MG63 (cell line): ENCODE measurements around the gene CTSV. TPM values are rescaled to one million over a fixed set of nuclear protein-coding genes. Genes with fewer than 3 reads are reported as not detected.
"Not testable (repeated sequence)": the region's sequence is repeated elsewhere in the genome, so short reads cannot be mapped to it uniquely, and the experiment has no call there.

Experiments used
- DNase-seq: peaks from one replicate; pipeline ENCODE4 v3.0.0-alpha.2; 2020
- H3K27me3 ChIP-seq: fragments of 250-450 bp; sonication (Bioruptor Pico); 2 replicates; pipeline ENCODE4 v1.5.1; 2020; ENCODE audit warnings: mild to moderate bottlenecking, moderate library complexity
- H3K36me3 ChIP-seq: fragments of 250-450 bp; sonication (Bioruptor Pico); 2 replicates; pipeline ENCODE4 v1.5.1; 2020; ENCODE audit warnings: mild to moderate bottlenecking, moderate library complexity
- H3K4me3 ChIP-seq: fragments of 250-450 bp; sonication (Bioruptor Pico); 2 replicates; pipeline ENCODE4 v1.5.1; 2020; ENCODE audit warnings: mild to moderate bottlenecking, moderate library complexity
- H3K9me3 ChIP-seq: fragments of 250-450 bp; sonication (Bioruptor Pico); 2 replicates; pipeline ENCODE4 v1.5.1; 2020; ENCODE audit warnings: mild to moderate bottlenecking, moderate library complexity
- total RNA-seq: library from RNA; depleted of rRNA; stranded (reverse); fragments of >200 nt; shearing (Covaris generic); gene quantifications from 2 replicates; pipeline ENCODE4 v1.2.3, GENCODE V29; 2014; ENCODE audit warnings: low replicate concordance; rRNA removed

CTSV gene
- total RNA-seq: 1.9 and 4.0 TPM in 2 replicates

- Histone ChIP-seq H3K9me3 (no peaks in the 10 kb centered on the region), H3K27me3 (peaks cover 13% of the 10 kb centered on the region)
- peak; percentile 86 for DNase-seq
Observed at GRCh38 chr9:97038611-97039513, at the start of gene CTSV. TSS of gene CTSV (minus strand) at chr9:97039142. CDS start at chr9:97038043, 1,099 bp downstream.

DNA sequence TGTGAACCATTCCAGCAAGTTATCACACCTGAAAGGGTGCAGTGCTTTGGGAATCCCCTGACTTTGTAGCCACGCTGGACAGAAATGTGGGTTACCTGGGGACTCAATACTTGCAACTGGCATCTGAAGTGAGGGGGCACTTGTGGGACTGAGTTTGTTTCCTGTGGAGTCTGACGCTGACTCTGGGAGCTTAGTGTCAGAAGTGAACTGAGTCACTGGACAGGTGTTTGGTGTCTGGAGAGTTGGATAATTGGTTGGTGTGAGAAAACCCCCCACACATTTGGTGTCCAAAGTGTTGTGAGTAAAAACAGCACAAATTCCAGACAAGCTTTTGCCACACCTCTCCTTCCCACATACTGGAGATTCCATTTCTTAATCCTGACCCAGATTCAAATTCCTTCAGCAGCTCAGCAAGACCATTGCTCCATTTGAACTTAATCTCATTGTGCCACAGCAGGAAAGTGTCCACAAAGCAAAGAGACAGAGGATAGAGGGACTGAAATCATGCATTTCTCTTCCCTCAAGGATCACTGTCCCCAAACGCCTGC lies 48.8 kb upstream of the CTSV start:
- not testable (repeated sequence) for H3K4me3 ChIP-seq, DNase-seq, H3K9me3 ChIP-seq, H3K27me3 ChIP-seq, H3K36me3 ChIP-seq

More at GRCh38 chr9:97038611-97039513, at the start of gene CTSV:
- H3K4me3 ChIP-seq: peak within 1 kb of the TSS; percentile 51
- no peaks in the 10 kb centered on the region for H3K36me3 ChIP-seq

GRCh38 chr9:97084562-97084991 lies 45.6 kb upstream of the CTSV start:
- not testable (repeated sequence) for H3K36me3 ChIP-seq, DNase-seq, H3K27me3 ChIP-seq, H3K9me3 ChIP-seq, H3K4me3 ChIP-seq

DNA sequence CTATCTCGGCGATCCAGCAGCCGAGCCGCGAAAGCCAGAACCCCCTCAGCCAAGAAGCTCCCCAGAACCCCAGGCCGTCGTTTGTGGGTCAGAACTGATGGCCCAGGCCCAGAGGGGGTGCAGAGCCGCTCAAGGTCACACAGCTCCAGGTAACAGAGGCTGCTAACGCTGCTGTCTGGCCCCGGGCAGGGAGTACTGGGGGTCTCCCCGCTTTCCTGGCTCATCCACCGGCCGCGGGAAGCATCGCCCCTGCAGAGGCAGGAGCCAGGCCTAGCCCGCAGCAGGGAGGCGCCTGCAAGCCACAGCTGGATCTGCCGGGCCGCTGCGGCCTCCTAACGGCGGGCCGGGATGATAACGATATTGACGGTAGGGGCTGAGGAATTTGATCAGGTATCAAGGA lies 39.4 kb upstream of the CTSV start:
- DNase-seq: no peak
- no peaks in the 10 kb centered on the region for H3K9me3 ChIP-seq
- H3K27me3 ChIP-seq: no peaks in the 10 kb centered on the region; the same call in 1 of the 2 replicates
- H3K4me3 ChIP-seq: no peak overlapping the region
- no peaks in the 10 kb centered on the region for H3K36me3 ChIP-seq

DNA sequence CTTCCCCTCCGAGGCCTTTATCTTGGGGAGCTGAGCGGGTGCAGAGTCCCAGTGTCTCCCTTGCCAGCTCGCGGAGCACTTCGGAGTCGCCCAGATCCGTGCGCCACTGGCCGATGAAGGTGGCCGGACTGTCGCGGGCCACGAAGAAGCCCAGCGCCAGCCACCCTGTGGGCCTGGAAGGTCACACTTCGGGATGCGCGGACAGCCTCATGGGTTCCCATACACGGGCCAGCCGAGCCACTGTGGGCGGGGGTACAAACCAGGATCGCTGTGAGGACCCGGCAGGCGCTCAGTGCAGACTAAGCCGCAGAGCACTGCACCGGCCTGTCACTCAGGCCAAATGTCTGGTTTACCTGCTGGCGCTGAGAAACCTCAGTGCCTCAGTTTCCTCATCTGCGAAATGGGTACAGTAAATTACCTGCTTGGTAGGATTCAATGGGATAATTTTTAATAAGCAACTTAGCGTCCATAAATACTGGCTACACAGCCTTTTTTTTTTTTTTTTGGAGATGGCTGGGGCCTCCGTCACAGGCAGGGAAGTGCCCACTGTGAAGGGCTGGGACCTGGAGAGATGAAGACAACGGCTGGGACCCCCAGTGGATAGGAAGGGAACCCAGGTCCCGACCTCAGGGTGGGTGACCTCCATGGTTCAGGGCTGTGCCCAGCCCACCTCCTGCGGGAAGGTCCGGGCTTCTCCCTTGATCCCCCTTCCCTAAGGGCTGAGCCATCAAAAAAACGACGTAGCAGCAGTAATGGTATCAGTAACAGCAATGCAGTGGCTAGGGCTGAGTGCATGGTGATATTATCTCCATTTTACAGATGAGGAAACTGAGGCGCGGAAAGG lies 38.7 kb upstream of the CTSV start:
- DNase-seq: no peak
- no peaks in the 10 kb centered on the region for H3K9me3 ChIP-seq

GRCh38 chr9:97076731-97077451 lies 37.9 kb upstream of the CTSV start:
- not testable (repeated sequence) for H3K4me3 ChIP-seq, H3K27me3 ChIP-seq, H3K9me3 ChIP-seq, H3K36me3 ChIP-seq, DNase-seq

More for the DNA sequence above, 38.7 kb upstream of the CTSV start:
- Histone ChIP-seq H3K27me3 (no peaks in the 10 kb centered on the region; the same call in 1 of the 2 replicates), H3K4me3 (no peak overlapping the region), H3K36me3 (no peaks in the 10 kb centered on the region)

DNA sequence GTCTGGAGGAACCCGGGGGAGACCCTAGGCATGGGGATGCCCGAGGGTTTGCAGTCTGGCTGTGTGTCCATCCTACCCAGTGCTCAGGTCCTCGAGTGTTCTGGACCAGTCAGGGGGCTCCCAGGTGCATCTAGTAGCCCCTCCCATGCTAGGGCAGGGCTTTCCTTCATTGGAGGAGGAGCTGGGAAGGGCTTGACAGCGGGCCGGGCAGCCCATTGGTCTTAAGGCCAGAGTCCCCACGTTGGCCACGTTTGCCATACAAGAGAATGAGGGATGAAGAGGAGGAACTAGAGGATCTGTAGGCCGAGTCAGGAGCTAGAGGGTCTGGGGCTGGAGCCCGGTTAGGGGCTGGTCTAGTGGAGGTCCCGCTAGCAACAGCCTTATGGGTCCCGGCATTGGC lies 37.3 kb upstream of the CTSV start:
- peaks cover 8% of the 10 kb centered on the region for H3K27me3 ChIP-seq
- H3K4me3 ChIP-seq: no peak overlapping the region
- H3K36me3 ChIP-seq: no peaks in the 10 kb centered on the region
- DNase-seq: no peak
- H3K9me3 ChIP-seq: no peaks in the 10 kb centered on the region

- Histone ChIP-seq H3K4me3 (no peak overlapping the region), H3K27me3 (peaks cover 8% of the 10 kb centered on the region), H3K9me3 (no peaks in the 10 kb centered on the region), H3K36me3 (no peaks in the 10 kb centered on the region)
- no peak for DNase-seq
Observed at GRCh38 chr9:97075289-97075985, 36.5 kb upstream of the CTSV start.

GRCh38 chr9:97073506-97073905 lies 34.6 kb upstream of the CTSV start:
- no peak overlapping the region for H3K4me3 ChIP-seq
- no peaks in the 10 kb centered on the region for H3K36me3 ChIP-seq
- peaks cover 16% of the 10 kb centered on the region for H3K27me3 ChIP-seq
- no peaks in the 10 kb centered on the region for H3K9me3 ChIP-seq
- DNase-seq: no peak

DNA sequence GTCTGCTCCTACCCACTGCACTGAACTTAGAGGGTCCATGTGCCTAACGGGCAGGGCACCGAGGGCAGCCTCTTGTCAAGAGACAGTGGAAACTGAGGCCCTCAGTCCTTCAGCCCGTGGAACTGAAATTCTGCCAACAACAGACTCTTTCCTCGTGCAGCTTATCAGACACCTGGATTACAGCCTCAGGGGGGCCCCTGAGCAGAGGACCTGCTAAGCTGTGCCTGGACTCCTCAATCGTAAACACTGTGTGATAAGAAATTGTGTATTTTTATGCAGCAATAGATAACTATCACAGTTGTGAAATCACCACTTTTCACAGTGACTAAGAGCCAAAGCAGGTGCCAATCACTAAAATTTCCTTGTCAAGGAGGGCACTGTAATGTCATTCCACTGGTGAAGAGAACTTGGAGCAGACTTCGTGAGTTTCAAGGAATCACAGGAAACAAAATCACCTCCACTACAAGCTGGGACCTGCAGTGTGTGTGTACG lies 33.4 kb upstream of the CTSV start:
- Histone ChIP-seq H3K27me3 (peaks cover 16% of the 10 kb centered on the region), H3K9me3 (no peaks in the 10 kb centered on the region), H3K36me3 (no peaks in the 10 kb centered on the region), H3K4me3 (no peak overlapping the region)
- no peak for DNase-seq

DNA sequence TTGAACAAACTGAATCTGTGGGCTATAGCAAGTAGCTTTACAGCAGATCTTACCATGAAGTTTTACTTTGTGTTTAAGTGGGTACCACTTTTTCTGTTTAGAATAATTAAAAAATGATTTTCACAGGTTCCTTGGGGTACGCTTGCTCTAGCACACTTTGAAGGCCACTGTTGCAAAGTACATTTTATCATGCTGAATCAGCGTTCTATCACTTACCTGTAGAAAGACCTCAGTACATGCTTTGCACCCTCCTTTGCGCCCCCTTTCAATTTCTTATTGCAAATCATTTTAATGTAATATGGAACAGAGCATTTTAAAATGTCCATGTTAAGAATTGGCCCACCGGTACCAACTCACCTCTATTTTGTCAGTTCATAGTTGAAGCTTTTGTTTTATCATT lies 31.4 kb upstream of the CTSV start:
- not testable (repeated sequence) for H3K9me3 ChIP-seq, DNase-seq, H3K4me3 ChIP-seq, H3K36me3 ChIP-seq
- H3K27me3 ChIP-seq: peaks cover 16% of the 10 kb centered on the region

- no peaks in the 10 kb centered on the region; the same call in 1 of the 2 replicates for H3K9me3 ChIP-seq
- peaks cover 16% of the 10 kb centered on the region for H3K27me3 ChIP-seq
- no peak overlapping the region for H3K4me3 ChIP-seq
- no peaks in the 10 kb centered on the region for H3K36me3 ChIP-seq
- DNase-seq: no peak
Observed at GRCh38 chr9:97067490-97067889, 28.5 kb upstream of the CTSV start.

- no peak overlapping the region for H3K4me3 ChIP-seq
- DNase-seq: no peak
- no peaks in the 10 kb centered on the region for H3K36me3 ChIP-seq
- peaks cover 2% of the 10 kb centered on the region; the same call in 1 of the 2 replicates for H3K27me3 ChIP-seq
- no peaks in the 10 kb centered on the region; the same call in 1 of the 2 replicates for H3K9me3 ChIP-seq
Observed at GRCh38 chr9:97064176-97064575, 25.2 kb upstream of the CTSV start.

DNA sequence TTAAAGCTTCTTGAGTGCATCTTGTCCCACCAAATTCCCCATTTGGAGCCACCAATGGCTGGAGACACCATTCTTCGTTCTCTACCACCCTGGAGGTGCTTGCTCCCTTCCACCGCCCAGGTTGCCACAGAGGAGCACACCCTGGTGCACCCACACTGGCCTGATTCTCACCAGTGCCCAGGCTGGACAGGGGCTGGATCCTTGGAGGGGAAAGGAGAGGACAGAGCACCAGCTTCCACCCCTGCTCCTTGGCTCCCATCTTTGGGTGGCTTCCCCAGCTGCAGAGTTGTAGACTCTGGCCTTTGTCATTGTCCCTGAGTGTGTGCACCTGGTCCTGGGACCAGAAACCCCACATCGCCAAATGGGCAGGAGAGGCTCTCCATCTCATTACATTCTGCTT lies 21.9 kb upstream of the CTSV start:
- Histone ChIP-seq H3K9me3 (no peaks in the 10 kb centered on the region; the same call in 1 of the 2 replicates), H3K36me3 (no peaks in the 10 kb centered on the region), H3K27me3 (no peaks in the 10 kb centered on the region), H3K4me3 (no peak overlapping the region)
- no peak for DNase-seq

- no peaks in the 10 kb centered on the region for H3K36me3 ChIP-seq
- H3K9me3 ChIP-seq: no peaks in the 10 kb centered on the region
- H3K27me3 ChIP-seq: no peaks in the 10 kb centered on the region
- no peak overlapping the region for H3K4me3 ChIP-seq
- DNase-seq: no peak
Observed at GRCh38 chr9:97059626-97060025, 20.7 kb upstream of the CTSV start.

DNA sequence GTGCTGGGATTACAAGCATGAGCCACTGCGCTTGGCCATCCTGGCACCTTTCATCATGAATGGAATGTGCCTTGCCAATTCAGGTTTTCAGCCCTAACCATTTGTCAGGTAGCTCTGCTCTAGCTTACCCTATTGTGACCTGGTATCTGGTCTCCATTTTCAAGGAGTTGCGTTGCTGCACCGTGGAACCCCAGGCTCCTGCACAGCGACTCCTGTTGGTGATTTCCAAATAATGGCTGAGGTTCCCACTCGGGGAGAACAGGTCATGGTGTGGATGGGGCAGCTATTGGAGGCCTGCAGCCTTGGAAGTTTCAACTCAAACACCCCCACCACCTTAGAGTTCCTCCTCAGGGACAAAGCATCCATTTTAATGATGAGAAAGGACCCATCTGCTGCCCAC lies 18.7 kb upstream of the CTSV start:
- peaks cover 6% of the 10 kb centered on the region for H3K27me3 ChIP-seq
- H3K4me3 ChIP-seq: no peak overlapping the region
- DNase-seq: no peak
- H3K36me3 ChIP-seq: no peaks in the 10 kb centered on the region
- H3K9me3 ChIP-seq: no peaks in the 10 kb centered on the region
